ENCODE data around the gene LTA4H.
A peak's percentile ranks its signal among the peaks of the same experiment; 100 is the strongest.

The LTA4H gene

GRCh38 chr12:96044017-96044942, 8.9 kb upstream of the LTA4H start:
- peak; percentile 42 for DNase-seq (ENCODE audit: low read depth, low spot score)

DNA sequence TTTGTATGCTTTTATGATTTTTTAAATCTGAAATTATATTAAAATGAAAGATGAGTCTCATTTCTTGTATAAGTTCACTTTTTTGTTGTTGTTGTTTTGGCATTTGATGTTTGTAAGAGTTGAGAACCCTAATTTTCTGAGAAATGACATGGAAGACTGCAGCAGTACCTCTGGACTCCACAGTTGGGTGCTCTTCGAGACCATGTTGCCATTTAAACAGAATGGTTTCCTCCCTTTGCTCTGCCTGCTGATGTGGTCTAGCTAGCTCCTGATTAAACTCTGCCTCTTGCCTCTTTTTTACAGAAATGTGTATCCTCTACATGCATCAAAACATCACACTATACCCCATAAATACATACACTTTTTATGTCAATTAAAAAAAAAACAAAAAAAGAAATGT, 5.8 kb upstream of the LTA4H start:
- no peak for DNase-seq (ENCODE audit: low read depth, low spot score)
- no peak overlapping the region for H3K4me3 ChIP-seq (ENCODE audit: low read depth, low read length)
- in situ Hi-C loops (cut with HindIII; ENCODE audit: low sequenced_read_pairs): no loop called here
- no peak for TF ChIP-seq CTCF (IDR thresholded peaks at IDR 0.05; ENCODE audit: low read depth, low read length)

More at GRCh38 chr12:96044017-96044942, 8.9 kb upstream of the LTA4H start:
- H3K4me3 ChIP-seq (ENCODE audit: low read depth, low read length): no peak overlapping the region
- TF ChIP-seq CTCF (IDR thresholded peaks at IDR 0.05; ENCODE audit: low read depth, low read length): no peak
- in situ Hi-C loops (cut with HindIII; ENCODE audit: low sequenced_read_pairs): no loop called here

DNA sequence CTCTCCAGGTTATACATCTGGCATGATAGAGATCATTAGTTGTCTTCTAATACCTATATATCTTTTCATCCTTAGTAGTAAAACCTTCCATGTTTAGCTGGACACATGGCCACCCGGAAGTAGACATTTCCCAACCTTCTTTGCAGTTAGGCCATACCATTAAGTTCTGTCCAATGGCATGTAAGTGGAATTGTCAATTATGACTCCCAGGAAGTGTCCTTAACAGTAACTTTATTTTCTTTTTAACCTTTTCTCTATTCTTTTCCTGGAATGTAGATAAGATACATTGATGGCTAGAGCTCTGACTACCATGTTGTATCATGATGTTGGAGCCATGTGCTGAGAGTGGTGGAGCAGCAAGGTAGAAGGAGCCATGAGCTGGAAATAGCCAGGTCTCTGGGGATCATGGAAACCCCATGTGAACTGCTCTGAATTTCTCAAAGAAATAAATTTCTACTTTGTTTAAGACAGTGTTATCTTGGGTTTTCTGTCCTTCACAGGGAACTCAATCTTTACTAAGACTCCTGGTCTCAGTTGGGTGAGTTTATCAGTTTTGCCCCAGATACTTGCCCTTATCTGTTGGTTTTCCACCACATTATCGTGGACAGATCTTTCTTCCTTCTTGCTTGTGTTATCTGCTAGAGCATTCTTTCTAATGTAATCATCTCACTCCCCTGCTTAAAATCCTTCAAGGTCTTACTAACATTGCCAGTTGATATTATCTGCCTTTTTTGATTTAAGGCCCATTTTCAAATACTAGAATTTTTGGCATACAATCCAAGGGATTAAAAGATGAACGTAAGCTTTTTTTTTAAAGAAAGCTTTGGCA, 5.1 kb upstream of the LTA4H start:
- no peak for TF ChIP-seq CTCF (IDR thresholded peaks at IDR 0.05; ENCODE audit: low read depth, low read length)
- no peak overlapping the region for H3K4me3 ChIP-seq (ENCODE audit: low read depth, low read length)
- DNase-seq (ENCODE audit: low read depth, low spot score): no peak
- in situ Hi-C loops (cut with HindIII; ENCODE audit: low sequenced_read_pairs): no loop called here

DNA sequence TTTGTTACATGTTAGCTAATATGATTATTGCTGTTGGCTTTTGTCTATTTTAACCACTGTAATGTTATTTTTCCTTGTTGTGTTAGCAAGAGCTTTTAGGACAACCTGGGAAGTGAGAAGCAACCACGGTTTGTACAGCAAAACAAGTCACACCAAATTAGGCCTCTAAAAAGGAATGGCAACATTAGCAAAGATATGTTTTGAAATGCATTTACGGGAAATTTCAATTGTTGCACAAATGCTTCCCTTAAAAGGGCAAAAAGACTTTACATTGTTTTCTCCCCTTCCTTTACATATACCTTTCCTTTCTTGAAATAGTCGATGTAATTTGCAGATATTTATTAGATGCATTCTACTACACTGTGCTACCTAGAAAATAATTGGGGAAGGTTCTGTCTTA, 4.1 kb upstream of the LTA4H start:
- in situ Hi-C loops (cut with HindIII; ENCODE audit: low sequenced_read_pairs): no loop called here
- no peak for TF ChIP-seq CTCF (IDR thresholded peaks at IDR 0.05; ENCODE audit: low read depth, low read length)
- H3K4me3 ChIP-seq (ENCODE audit: low read depth, low read length): no peak overlapping the region
- DNase-seq (ENCODE audit: low read depth, low spot score): no peak

DNA sequence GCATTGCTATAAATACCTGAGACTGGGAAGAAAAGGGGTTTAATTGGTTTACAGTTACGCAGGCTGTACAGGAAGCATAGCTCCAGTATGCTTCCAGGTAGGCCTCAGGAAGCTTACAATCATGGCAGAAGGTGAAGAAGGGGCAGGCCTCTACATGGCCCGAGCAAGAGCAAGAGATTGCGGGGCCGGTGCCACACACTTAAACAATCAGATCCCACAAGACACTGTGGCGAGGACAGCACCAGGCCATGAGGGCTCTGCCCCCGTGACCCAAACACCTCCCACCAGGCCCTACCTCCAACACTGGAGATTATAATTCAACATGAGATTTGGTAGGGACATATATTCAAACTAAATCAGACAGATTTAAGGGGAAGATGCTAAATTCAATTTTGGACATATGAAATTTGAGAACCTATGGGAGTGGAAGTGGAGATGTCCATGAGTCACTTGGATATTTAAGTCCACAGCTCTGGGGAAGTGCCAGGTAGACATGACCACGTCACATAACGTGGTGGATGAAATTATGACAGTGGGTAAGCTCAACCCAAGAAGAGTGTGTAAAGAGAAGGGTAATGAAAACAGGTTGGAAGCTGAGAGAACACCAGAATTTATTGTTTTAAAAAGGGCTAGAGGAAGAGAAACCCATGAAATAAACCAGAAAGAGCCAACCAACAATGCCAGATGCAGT, 1.5 kb upstream of the LTA4H start:
- in situ Hi-C loops (cut with HindIII; ENCODE audit: low sequenced_read_pairs): no loop called here
- DNase-seq (ENCODE audit: low read depth, low spot score): peak; percentile 42
- no peak for TF ChIP-seq CTCF (IDR thresholded peaks at IDR 0.05; ENCODE audit: low read depth, low read length)
- no peak overlapping the region for H3K4me3 ChIP-seq (ENCODE audit: low read depth, low read length)

GRCh38 chr12:96034621-96035282, 635 bp downstream of the LTA4H start:
- TF ChIP-seq CTCF (IDR thresholded peaks at IDR 0.05; ENCODE audit: low read depth, low read length): no peak
- peak overlapping the region; percentile 93 for H3K4me3 ChIP-seq (ENCODE audit: low read depth, low read length)
- peak; percentile 36 for DNase-seq (ENCODE audit: low read depth, low spot score)
- in situ Hi-C loops (cut with HindIII; ENCODE audit: low sequenced_read_pairs): no loop called here
